Astrocyte (in vitro differentiated cells and primary cell): ENCODE data around the gene MRPL22.

ENCODE experiments used
- CTCF ChIP-seq: IDR thresholded peaks from 2 replicates; pipeline ENCODE4 v1.5.1; 2011; ENCODE audit warnings: low read depth, mild to moderate bottlenecking, inconsistent platforms, low read length, moderate library complexity; ENCODE audit not compliant: insufficient read depth
- EZH2 ChIP-seq: IDR thresholded peaks from 2 replicates; pipeline ENCODE4 v1.6.1; 2012; ENCODE audit warnings: mild to moderate bottlenecking, low read length, inconsistent platforms; ENCODE audit not compliant: insufficient read depth

GRCh38 chr5:154937186-154937717 is 3.6 kb upstream of the MRPL22 start:
- TF ChIP-seq CTCF (no peak), EZH2 (no peak)
